ENCODE measurements around the gene ADI1. TPM values are rescaled to one million over a fixed set of nuclear protein-coding genes. Genes with fewer than 3 reads are reported as not detected.

Gene ADI1
- total RNA-seq, 3 donors from 2014 or later = 47.2 to 81.3 (median 78.2) TPM

DNA sequence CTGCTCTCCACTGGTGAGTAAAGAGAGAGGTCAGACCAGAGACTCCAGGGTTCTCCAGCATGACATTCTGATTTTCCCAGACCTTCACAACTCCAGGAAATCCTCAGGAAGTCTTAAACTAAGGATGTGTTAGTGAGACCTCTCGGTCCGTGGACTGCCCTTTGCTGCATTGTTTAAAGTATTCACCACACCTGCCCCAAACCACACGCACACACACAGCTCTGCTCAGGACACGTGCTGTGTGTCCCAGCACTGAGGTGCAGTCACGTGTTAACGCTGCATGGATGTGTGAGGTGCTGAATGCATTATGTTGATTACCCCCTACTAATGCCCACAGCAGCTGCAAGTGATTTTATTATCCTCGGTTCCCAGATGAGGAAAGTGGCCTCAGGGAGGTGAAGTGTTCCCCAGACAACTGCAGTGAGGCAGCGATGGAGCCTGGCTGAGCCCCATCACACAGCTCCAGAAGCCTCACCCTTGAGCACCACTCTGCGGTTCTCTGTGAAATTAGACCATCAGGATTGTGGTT is 71.5 kb downstream of the ADI1 start:
- Histone ChIP-seq H3K4me1 (no peaks in the 10 kb centered on the region), H3K27ac (peak overlapping the region in 1 of 2 donors; percentile 39), H3K27me3 (no peaks in the 10 kb centered on the region), H3K36me3 (no peaks in the 10 kb centered on the region), H3K4me3 (peak overlapping the region in 1 of 3 donors; percentile 33), H3K9me3 (no peaks in the 10 kb centered on the region)
- DNase-seq (ENCODE audit: low spot score in 2 of 2) = no peak
- TF ChIP-seq, protein P1, sequence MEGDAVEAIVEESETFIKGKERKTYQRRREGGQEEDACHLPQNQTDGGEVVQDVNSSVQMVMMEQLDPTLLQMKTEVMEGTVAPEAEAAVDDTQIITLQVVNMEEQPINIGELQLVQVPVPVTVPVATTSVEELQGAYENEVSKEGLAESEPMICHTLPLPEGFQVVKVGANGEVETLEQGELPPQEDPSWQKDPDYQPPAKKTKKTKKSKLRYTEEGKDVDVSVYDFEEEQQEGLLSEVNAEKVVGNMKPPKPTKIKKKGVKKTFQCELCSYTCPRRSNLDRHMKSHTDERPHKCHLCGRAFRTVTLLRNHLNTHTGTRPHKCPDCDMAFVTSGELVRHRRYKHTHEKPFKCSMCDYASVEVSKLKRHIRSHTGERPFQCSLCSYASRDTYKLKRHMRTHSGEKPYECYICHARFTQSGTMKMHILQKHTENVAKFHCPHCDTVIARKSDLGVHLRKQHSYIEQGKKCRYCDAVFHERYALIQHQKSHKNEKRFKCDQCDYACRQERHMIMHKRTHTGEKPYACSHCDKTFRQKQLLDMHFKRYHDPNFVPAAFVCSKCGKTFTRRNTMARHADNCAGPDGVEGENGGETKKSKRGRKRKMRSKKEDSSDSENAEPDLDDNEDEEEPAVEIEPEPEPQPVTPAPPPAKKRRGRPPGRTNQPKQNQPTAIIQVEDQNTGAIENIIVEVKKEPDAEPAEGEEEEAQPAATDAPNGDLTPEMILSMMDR (IDR thresholded peaks at IDR 0.05) = no peak
- TF ChIP-seq POLR2A (IDR thresholded peaks at IDR 0.05) = no peak
- no peak for TF ChIP-seq POLR2AphosphoS5 (IDR thresholded peaks at IDR 0.05)
- intact Hi-C loops (cut with DNase I; ENCODE audit: low total_unique reads) = no loop called here

Other genes starting within 250 kb of the ADI1 start
- 10 to 100 TPM; 12.8 to 31.0 (median 23.3) TPM for gene EIPR1, start 141.7 kb downstream of the ADI1 start, total RNA-seq
- gene TRAPPC12, start 139.8 kb downstream of the ADI1 start, total RNA-seq = 10 to 100 TPM; 52.5 to 89.6 (median 69.2) TPM
- gene RNASEH1, start 38.8 kb upstream of the ADI1 start, total RNA-seq = 10 to 100 TPM; 17.3 to 22.1 (median 21.0) TPM
- 1,000 to 10,000 TPM; 2,542 to 4,150 (median 3,724) TPM for gene RPS7, start 55.7 kb upstream of the ADI1 start, total RNA-seq
- 1 to 10 TPM in 2 of 3 donors, under 1 TPM in 1; 0.33 to 1.9 (median 1.0) TPM for gene COLEC11, start 75.6 kb upstream of the ADI1 start, total RNA-seq
- under 1 TPM in 1 of 3 donors, not detected in 2; 0.16 TPM for gene ALLC, start 138.7 kb upstream of the ADI1 start, total RNA-seq
- gene DCDC2C, start 184.0 kb upstream of the ADI1 start, total RNA-seq = under 1 TPM; 0.33 to 0.59 (median 0.48) TPM

All from breast epithelium (tissue), 4 donors.